ENCODE results near the gene IFNA5. TPM values are rescaled to one million over a fixed set of nuclear protein-coding genes. Genes with fewer than 3 reads are reported as not detected.

Gene IFNA5
- total and polyA plus RNA-seq, 2 of the 13 experiments (the other 11 are each of a cell fraction or from before 2014, with no cell fraction given), result not detected

DNA sequence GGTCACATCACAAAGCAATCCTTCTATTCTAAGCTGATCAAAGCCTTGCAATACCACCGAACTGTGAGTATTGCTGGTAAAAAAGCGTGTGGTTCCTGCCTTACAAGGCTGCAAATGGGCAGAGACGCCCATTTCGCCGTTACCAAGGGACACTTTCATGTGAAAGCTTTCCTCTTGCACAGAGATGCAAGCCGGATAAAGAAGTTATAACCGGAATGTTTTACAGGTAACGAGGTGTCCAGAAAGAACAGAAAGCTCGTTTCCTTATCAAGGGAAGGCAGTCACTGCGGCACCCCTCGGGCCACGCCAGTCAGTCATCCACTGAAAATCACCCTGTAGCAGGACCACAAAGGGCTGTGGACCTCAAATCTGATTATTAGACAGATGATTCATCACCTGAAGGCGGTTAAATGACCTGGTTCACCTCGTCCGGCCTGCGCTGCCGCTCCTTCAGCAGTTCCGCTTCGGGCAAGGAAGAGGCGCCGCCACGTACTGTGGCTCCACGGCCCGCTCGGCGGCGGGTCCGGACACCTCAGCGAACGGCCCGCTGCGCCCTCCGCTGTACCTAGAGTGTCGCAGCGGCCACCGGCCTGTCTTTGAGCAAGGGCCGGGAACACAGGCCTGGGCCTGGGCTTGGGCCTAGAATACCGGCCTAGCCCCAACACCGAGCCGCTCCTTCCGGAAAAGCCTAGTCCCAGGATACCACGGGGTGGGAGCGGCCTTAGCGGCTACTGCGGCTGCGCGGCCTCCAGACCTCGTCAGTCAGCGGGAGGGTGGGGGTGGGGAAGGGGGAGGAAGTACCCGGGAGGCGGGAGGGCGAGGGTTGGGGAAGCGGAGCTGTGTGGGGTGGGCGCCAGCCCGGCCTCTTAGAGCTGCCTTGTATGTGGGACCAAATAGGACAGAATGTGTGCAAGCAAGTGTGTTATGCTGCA, 29.9 kb upstream of the IFNA5 start, which contains the start of gene KLHL9 (continued):
- no peak for TF ChIP-seq RERE (CRISPR knock-in tag; IDR thresholded peaks at IDR 0.05; ENCODE audit: low read depth)
- no peak for TF ChIP-seq ETV6 (CRISPR knock-in tag; conservative IDR thresholded peaks at IDR 0.05)
- peak; percentile 83 for TF ChIP-seq ZNF768 (CRISPR knock-in tag; IDR thresholded peaks at IDR 0.05)
- no peak for TF ChIP-seq BATF2 (CRISPR knock-in tag; IDR thresholded peaks at IDR 0.05)
- TF ChIP-seq, protein P1, sequence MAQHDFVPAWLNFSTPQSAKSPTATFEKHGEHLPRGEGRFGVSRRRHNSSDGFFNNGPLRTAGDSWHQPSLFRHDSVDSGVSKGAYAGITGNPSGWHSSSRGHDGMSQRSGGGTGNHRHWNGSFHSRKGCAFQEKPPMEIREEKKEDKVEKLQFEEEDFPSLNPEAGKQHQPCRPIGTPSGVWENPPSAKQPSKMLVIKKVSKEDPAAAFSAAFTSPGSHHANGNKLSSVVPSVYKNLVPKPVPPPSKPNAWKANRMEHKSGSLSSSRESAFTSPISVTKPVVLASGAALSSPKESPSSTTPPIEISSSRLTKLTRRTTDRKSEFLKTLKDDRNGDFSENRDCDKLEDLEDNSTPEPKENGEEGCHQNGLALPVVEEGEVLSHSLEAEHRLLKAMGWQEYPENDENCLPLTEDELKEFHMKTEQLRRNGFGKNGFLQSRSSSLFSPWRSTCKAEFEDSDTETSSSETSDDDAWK (CRISPR knock-in tag; IDR thresholded peaks at IDR 0.05), result no peak
- no peak for TF ChIP-seq ZNF639 (CRISPR knock-in tag; conservative IDR thresholded peaks at IDR 0.05)
- TF ChIP-seq, protein P2, sequence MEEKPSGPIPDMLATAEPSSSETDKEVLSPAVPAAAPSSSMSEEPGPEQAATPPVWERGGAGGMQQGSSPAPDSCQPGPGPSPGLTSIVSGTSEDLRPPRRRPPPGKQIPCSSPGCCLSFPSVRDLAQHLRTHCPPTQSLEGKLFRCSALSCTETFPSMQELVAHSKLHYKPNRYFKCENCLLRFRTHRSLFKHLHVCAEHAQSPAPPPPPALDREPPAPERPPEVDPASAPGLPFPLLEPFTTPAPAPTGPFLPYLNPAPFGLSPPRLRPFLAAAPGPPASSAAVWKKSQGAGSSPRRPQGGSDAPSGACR (CRISPR knock-in tag; IDR thresholded peaks at IDR 0.05), result no peak; the same call in 1 of the 2 replicates
- no peak for TF ChIP-seq DRAP1 (CRISPR knock-in tag; IDR thresholded peaks at IDR 0.05)
- no peak for TF ChIP-seq ZNF597 (CRISPR knock-in tag; IDR thresholded peaks at IDR 0.05)
- no peak for TF ChIP-seq ZNF383 (CRISPR knock-in tag; IDR thresholded peaks at IDR 0.05; ENCODE audit: borderline replicate concordance)
- TF ChIP-seq MTA1 (CRISPR knock-in tag; IDR thresholded peaks at IDR 0.05; ENCODE audit: borderline replicate concordance), result peak; percentile 42; the same call in 1 of the 2 replicates
- no peak for TF ChIP-seq NFYB (CRISPR knock-in tag; IDR thresholded peaks at IDR 0.05)
- TF ChIP-seq MED13 (CRISPR knock-in tag; IDR thresholded peaks at IDR 0.05), result no peak
- peak; percentile 87 for TF ChIP-seq ZNF256 (CRISPR knock-in tag; conservative IDR thresholded peaks at IDR 0.05)
- TF ChIP-seq ZNF674 (CRISPR knock-in tag; IDR thresholded peaks at IDR 0.05; ENCODE audit: low read depth), result peak; percentile 48; the same call in 1 of the 2 replicates
- no peak; the same call in 1 of the 2 replicates for TF ChIP-seq ZNF546 (CRISPR knock-in tag; conservative IDR thresholded peaks at IDR 0.05)
- TF ChIP-seq ZNF17 (CRISPR knock-in tag; IDR thresholded peaks at IDR 0.05), result no peak

Measured in HepG2 (cell line).